HCT116 (cell line): ENCODE results near the gene HOXD13.

Experiments
- ATF3 ChIP-seq: IDR thresholded peaks from 2 replicates; pipeline ENCODE4 v1.6.1; 2012
- CBX3 ChIP-seq: IDR thresholded peaks from 2 replicates; pipeline ENCODE4 v1.6.1; 2012; ENCODE audit warnings: low read depth
- CTCF ChIP-seq, 3 experiments: fragments of 200-600 bp in 1 of 3; sonication (generic) in 1 of 3; IDR thresholded peaks in 2 of 3; conservative IDR thresholded peaks in 1 of 3; 2 replicates each; pipeline ENCODE4 v1.5.1; 2012 to 2017; ENCODE audit warnings: low read depth in 2 of 3, low read length in 2 of 3, antibody characterized with exemption in 1 of 3, borderline replicate concordance in 1 of 3, control low read depth in 1 of 3, mild to moderate bottlenecking in 1 of 3, mixed read lengths in 1 of 3, mixed run types in 1 of 3, moderate library complexity in 1 of 3; ENCODE audit not compliant: insufficient read depth in 1 of 3
- POLR2A ChIP-seq: IDR thresholded peaks from 2 replicates; pipeline ENCODE4 v1.7.0; 2011; ENCODE audit warnings: borderline replicate concordance; ENCODE audit not compliant: insufficient read depth, insufficient read length; ENCODE audit errors: extremely low read depth
- POLR2AphosphoS5 ChIP-seq: IDR thresholded peaks from 2 replicates; pipeline ENCODE4 v1.6.1; 2011; ENCODE audit warnings: mild to moderate bottlenecking, low read depth, low read length, moderate library complexity
- ZFX ChIP-seq: fragments of 450-650 bp; IDR thresholded peaks from 2 replicates; pipeline ENCODE4 v1.6.1; 2017
- ZNF274 ChIP-seq: fragments of 200-500 bp; sonication (Bioruptor generic); IDR thresholded peaks from 2 replicates; pipeline ENCODE4 v1.6.1; 2014; ENCODE audit warnings: mild to moderate bottlenecking, low read depth, low read length, inconsistent platforms

- TF ChIP-seq CTCF (IDR thresholded peaks at IDR 0.05 in 2 of 3, conservative IDR thresholded peaks at IDR 0.05 in 1 of 3; ENCODE audit: borderline replicate concordance in 1 of 3, insufficient read depth in 1 of 3, low read depth in 2 of 3, low read length in 2 of 3) (no peak), ATF3 (no peak), CBX3 (no peak), POLR2AphosphoS5 (no peak), POLR2A (no peak), ZFX (no peak), ZNF274 (no peak)
These were observed 32.6 kb downstream of the HOXD13 start for GRCh38 chr2:176124947-176125771.
